Cortex of kidney (tissue), 1 donor: ENCODE results near the gene FBN1.

Experiments
- DNase-seq: peaks from one replicate; lab custom pipeline; 2025; lab: John Stamatoyannopoulos, UW

Gene FBN1

GRCh38 chr15:48366584-48367312 is 278.8 kb downstream of the FBN1 start:
- no peak for DNase-seq

DNA sequence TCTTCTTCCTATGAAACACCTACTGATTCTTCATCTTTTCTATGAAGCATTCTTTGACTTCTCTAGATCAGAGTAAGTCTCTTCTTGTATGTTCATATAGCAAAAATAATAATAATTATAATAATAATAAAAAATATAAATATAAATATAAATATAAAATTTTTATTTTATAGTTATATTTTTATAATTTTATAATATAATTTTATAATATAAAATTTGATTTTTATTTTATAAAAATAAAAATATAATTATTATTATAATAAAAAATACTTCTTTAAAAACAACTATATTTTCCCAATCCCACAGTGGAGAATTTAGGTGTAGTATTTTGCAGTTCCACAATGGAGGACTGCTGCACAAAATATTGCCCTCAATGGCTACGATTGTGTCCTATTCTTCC is 279.9 kb downstream of the FBN1 start:
- no peak for DNase-seq

DNA sequence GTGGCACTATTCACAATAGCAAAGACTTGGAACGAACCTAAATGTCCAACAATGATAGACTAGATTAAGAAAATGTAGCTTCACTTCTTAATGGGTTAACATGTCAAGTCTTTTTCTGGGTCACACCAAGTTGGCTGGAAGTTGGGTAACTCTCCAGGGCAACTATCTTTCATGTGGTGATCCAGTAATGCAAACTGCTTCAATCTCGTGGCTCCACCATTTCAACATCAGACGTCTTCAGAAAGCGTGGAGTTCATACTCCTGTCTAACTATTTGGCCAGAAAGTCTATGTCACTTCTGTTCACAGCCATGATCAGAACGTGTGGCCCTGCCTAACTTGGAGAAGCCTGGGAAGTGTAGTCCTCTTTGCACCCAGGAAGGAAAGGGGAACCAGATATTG is 282.0 kb downstream of the FBN1 start:
- no peak for DNase-seq

GRCh38 chr15:48361685-48362084 is 283.8 kb downstream of the FBN1 start:
- no peak for DNase-seq

DNA sequence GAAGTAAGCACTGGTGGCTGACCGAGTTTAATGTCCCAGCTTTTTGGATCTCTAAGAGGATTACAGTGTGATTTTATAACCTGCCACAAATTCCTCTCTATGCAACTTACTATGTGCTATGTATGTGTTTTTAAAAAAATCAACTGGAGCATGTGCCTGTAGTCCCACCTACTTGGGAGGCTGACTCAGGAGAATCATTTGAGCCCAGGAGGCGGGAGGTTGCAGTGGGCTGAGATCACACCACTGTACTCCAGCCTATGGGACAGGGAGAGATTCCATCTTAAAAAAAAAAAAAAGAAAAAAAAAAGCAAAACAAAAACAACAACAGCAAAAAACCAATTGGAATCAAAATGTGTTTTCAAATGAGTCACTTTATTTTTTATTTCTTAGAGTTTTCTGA is 284.7 kb downstream of the FBN1 start:
- DNase-seq: no peak
